Fibroblast of pulmonary artery (primary cell): ENCODE results near the gene C9orf85.

ENCODE experiments used
- DNase-seq: peaks from one replicate; pipeline ENCODE4 v3.0.0-alpha.2; 2010; ENCODE audit warnings: low read depth
- H3K4me3 ChIP-seq: replicated peaks from 2 replicates; pipeline ENCODE4 v1.5.1; 2011; ENCODE audit warnings: low read depth, mild to moderate bottlenecking, control low read depth, low read length, moderate library complexity
- CTCF ChIP-seq: IDR thresholded peaks from 2 replicates; pipeline ENCODE4 v1.5.1; 2011; ENCODE audit warnings: mild to moderate bottlenecking, control low read depth, low read length, inconsistent platforms; ENCODE audit errors: missing control alignments

Gene C9orf85

GRCh38 chr9:71916834-71917534, 5.5 kb downstream of the C9orf85 start:
- TF ChIP-seq CTCF: no peak
- no peak for DNase-seq

GRCh38 chr9:71918419-71918818, 7.0 kb downstream of the C9orf85 start:
- no peak for TF ChIP-seq CTCF
- DNase-seq: no peak
- H3K4me3 ChIP-seq: no peak overlapping the region

More at GRCh38 chr9:71916834-71917534, 5.5 kb downstream of the C9orf85 start:
- no peak overlapping the region for H3K4me3 ChIP-seq

GRCh38 chr9:71920456-71921189, 9.2 kb downstream of the C9orf85 start:
- no peak overlapping the region for H3K4me3 ChIP-seq
- DNase-seq: no peak
- no peak for TF ChIP-seq CTCF

- no peak overlapping the region for H3K4me3 ChIP-seq
- DNase-seq: no peak
- TF ChIP-seq CTCF: no peak
These were observed 9.9 kb downstream of the C9orf85 start for GRCh38 chr9:71921190-71921814.

- no peak for DNase-seq
- no peak for TF ChIP-seq CTCF
- no peak overlapping the region for H3K4me3 ChIP-seq
These were observed 13.1 kb downstream of the C9orf85 start for GRCh38 chr9:71924576-71924975.

GRCh38 chr9:71925834-71926233, 14.4 kb downstream of the C9orf85 start:
- no peak for TF ChIP-seq CTCF
- DNase-seq: no peak
- H3K4me3 ChIP-seq: no peak overlapping the region
